Stimulated activated CD8-positive, alpha-beta memory T cell treated with anti-CD3 and anti-CD28 coated beads, Interleukin-12 subunit alpha, Interleukin-12 subunit beta, amount 100 ng/mL, for 24 hours (primary cell): ENCODE results near the gene NUDT3.
"Not testable (repeated sequence)": the region's sequence is repeated elsewhere in the genome, so short reads cannot be mapped to it uniquely, and the experiment has no call there.

ENCODE experiments used
- DNase-seq: peaks from one replicate; pipeline ENCODE4 v3.0.0-alpha.2; 2020; ENCODE audit errors: extremely low read depth

The NUDT3 gene

GRCh38 chr6:34285448-34286164, 106.9 kb downstream of the NUDT3 start:
- DNase-seq: no peak

- no peak for DNase-seq
Measured at GRCh38 chr6:34284563-34285447, 107.7 kb downstream of the NUDT3 start.

DNA sequence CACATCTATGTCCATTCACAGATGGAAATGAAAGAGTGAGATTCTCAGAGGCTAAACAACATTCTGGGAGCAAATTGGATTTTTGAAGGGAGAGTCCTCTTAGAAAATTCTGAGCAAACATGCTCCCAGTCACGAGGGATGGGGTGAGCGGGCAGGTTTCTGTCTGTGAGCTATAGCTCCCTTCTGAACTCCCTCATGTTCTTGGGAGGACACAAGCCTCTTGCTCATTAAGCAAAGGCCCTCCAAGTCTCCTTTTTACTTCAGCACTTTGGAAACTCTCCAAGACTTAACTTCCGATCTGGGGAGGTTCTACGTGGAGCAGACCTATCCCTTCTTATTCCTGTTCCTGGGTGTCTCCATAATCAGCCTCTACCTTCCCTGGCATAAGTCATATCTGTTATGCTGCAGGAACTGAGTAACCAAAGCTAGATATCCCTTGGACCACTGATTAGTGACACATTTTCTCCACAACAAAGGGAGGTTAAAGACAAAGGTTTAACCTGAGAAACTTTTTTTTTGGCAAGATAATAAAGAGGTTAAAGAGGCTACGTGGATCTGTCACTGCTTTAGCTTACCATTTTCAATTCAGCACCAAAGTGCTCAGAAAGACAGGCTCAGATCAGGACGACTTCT, 110.7 kb downstream of the NUDT3 start:
- DNase-seq: no peak

DNA sequence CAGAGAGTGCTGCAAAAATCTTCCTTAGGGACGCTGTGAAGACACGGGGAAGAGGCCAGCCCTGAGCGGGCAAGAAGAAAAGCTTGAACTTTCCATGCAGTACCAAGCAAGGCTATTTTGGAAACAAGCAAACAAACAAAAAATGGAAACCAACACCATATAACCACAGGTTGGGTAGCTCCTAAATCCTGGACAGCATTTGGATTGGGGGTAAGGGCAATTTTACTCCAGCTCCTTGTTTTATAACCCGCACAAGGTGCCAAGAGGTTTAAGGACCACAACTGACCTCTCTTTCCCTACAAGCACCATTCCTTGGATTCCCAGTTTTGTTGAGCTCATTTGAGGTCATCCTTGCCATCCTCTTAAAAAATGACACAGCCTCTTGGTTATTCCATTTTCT, 112.3 kb downstream of the NUDT3 start:
- no peak for DNase-seq

DNA sequence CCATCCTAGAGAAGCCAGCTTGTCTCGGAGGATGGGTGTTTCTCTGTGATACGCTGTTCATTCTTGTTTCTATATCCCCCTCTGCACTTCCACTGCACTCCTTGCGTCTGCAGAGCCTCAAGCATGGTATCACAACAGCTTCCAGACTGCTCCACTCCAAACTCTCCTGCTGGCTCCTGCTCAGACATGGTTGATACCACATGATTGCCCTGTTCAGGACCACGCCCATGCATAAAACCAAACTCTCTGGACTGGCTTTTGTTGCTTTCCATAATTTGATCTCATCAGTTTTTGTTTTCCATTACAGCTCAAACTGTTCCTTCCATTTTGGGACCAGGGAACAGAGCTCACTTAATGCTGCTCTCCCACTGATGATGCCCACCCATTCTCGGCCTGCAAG, 113.6 kb downstream of the NUDT3 start:
- DNase-seq: no peak

- no peak for DNase-seq
Measured at GRCh38 chr6:34277763-34278112, 114.7 kb downstream of the NUDT3 start.

GRCh38 chr6:34276881-34277762, 115.3 kb downstream of the NUDT3 start:
- no peak for DNase-seq

DNA sequence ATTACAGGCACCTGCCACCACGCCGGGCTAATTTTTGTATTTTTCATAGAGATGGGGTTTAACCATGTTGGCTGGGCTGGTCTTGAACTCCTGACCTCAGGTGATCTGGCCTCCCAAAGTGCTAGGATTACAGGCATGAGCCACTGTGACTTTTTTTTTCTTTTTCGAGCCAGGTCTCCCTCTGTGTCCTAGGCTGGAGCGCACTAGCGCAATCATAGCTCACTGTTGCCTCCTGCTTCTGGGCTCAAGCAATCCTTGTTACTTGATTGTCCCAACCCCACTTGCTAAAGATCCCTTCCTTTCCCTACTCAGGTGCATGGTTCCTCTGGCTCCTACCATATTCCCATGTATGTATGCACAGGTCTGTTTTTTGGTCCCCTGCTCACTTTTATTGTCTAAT, 116.3 kb downstream of the NUDT3 start:
- DNase-seq: no peak

DNA sequence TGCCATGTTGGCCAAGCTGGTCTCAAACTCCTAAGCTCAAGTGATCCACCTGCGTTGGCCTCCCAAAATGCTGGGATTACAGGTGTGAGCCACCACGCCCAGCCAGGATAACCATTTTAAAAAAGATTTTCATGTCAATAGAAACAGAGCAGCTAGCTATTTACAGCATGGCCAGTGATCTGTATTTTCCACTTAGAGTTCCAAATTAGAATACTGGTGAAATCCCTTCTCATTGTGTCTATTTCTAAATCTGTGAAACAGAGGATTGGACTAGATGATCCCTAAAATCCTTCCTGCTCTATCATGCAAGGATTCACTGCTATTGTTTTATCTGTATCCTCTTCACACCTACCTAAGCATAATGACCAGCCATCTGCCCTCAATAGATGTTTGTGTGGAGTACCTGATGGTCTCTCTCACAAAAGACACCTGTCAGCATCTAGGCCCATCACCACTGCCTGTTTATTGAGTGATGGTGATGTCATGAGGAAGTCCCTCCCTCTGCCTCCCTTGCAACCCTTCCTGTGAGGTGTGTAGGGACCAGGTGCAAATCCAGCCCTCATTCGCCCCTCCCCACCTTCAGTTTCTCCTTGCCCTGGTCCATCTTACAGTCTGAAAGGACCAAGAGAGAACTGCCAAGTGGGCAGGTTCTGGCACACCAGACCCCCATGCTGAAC, 117.2 kb downstream of the NUDT3 start:
- no peak for DNase-seq

- DNase-seq: no peak
Measured at GRCh38 chr6:34274129-34274528, 118.3 kb downstream of the NUDT3 start.

GRCh38 chr6:34273242-34273805, 119.1 kb downstream of the NUDT3 start:
- DNase-seq: no peak

DNA sequence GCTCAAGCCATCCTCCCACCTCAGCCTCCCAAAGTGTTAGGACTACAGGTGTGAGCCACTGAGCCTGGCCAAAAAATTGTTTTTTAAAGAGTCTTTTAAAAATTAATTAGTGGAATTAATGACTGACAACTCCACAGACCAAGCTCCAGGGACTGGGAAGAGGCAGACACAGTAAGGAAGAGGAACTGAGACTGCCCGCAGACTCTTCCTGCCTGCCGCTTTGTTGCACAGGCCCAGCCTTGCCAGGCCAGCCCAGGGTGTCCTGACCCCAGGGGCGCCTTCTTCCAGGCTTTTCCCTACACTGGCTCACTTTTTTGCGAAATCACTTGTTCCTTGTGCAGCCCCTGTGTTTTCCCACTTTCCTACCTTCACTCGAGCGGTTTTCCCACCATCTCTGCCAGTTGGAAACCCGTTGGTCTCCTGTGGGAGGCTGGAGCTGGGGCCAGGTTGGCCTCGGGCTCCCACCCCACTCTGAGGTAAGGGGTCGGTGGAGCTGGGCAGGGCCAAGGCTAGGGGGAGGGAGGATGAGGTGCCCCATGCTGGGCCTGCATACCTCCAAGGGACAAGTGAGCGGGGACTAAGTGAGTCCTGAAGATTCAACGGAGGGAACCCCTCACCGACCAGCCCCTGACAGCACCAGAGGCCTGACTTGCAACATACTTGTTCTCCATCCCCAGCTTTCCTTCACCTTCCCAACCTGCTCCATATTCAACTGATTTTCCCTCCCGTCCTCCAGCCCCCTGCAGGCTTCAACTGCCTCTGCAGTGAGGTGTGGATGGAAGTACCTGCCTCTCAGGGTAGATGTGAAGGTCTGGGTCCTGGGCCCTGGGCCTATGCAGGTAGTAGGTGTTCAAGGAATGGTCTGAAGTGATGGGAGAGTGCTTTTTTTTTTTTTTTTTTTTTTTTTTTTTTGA, 120.2 kb downstream of the NUDT3 start:
- no peak for DNase-seq

DNA sequence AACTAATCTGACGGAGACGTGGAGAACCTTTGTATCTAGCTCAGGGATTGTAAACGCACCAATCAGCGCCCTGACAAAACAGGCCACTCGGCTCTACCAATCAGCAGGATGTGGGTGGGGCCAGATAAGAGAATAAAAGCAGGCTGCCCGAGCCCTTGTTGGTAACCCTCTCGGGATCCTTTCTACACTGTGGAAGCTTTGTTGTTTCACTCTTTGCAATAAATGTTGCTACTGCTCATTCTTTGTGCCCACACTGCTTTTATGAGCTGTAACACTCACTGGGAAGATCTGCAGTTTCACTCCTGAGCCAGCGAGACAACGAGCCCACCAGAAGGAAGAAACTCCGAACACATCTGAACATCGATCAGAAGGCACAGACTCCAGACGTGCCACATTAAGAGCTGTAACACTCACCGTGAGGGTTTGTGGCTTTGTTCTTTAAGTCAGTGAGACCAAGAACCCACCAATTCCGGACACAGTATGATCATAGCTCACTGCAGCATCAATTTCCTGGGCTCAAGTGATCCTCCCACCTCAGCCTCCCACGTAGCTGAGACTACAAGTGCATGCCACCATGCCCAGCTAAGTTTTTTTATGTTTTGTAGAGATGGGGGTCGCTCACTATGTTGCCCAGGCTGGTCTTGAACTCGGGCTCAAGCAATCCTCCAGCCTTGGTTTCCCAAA, 122.7 kb downstream of the NUDT3 start:
- DNase-seq: not testable (repeated sequence)

GRCh38 chr6:34269132-34269531, 123.3 kb downstream of the NUDT3 start:
- not testable (repeated sequence) for DNase-seq

DNA sequence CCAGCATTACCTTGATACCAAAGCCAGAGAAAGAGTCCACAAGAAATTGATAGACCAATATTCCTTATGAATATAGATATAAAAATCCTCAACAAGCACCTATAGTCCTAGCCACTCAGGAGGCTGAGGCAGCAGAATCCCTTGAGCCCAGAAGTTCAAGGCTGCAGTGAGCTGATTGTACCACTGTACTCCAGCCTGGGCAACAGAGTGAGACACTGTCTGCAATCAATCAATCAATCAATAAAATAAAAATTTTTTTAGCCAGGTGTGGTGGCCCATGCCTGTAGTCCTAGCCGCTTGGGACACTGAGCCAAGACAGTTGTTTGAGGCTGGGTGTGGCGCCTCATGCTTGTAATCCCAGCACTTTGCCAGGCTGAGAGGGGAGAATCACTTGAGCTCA, 124.7 kb downstream of the NUDT3 start:
- no peak for DNase-seq

- not testable (repeated sequence) for DNase-seq
Measured at GRCh38 chr6:34263484-34263883, 129.0 kb downstream of the NUDT3 start.

GRCh38 chr6:34260576-34261267, 131.7 kb downstream of the NUDT3 start:
- no peak for DNase-seq

DNA sequence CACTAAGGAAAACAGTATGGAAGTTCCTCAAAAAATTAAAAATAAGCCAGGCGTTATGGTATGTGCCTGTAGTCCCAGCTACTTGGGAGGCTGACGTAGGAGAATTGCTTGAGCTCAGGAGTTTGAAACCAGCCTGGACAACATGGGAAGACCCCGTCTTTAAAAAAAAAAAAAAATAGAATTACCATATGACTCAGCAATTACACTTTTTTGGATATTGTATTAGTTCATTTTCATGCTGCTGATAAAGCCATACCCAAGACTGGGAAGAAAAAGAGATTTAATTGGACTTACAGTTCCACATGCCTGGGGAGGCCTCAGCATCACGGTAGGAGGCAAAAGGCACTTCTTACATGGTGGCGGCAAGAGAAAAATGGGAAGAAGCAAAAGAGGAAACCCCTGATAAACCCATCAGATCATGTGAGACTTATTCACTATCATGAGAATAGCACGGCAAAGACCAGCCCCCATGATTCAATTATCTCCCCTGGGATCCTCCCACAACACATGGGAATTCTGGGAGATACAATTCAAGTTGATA, 132.9 kb downstream of the NUDT3 start:
- no peak for DNase-seq
